WTC11 (cell line): ENCODE results near the gene SNX32. TPM values are rescaled to one million over a fixed set of nuclear protein-coding genes. Genes with fewer than 3 reads are reported as not detected.

ENCODE experiments used
- ATAC-seq: fragments of 200-7000 bp; cut with Tn5 transposase; 2 replicates; pipeline ENCODE4 v1.10.0; 2021; ENCODE audit warnings: mild to moderate bottlenecking, moderate library complexity
- CTCF ChIA-PET: fragments of 300-600 bp; sonication (Branson Sonifier 250); formaldehyde crosslinking; loops from one replicate; lab custom pipeline; 2021; ENCODE audit warnings: antibody characterized with exemption; lab: Charles Lee
- POLR2A ChIA-PET: fragments of 350-600 bp; sonication (Branson Sonifier 250); formaldehyde crosslinking; loops from one replicate; lab custom pipeline; 2021; ENCODE audit warnings: antibody characterized with exemption; lab: Charles Lee
- DNase-seq: peaks from one replicate; pipeline ENCODE4 v3.0.0; 2021; ENCODE audit warnings: low spot score
- H3K27ac Mint-ChIP-seq: 2 replicates; pipeline ENCODE4 v1.8.0; 2021; ENCODE audit warnings: mixed read lengths
- H3K27me3 Mint-ChIP-seq: 2 replicates; pipeline ENCODE4 v1.8.0; 2021; ENCODE audit warnings: low read depth, mild to moderate bottlenecking, moderate library complexity, mixed read lengths
- H3K36me3 Mint-ChIP-seq: 2 replicates; pipeline ENCODE4 v1.8.0; 2021; ENCODE audit warnings: mixed read lengths
- H3K4me1 Mint-ChIP-seq: 2 replicates; pipeline ENCODE4 v1.8.0; 2022; ENCODE audit warnings: mixed read lengths
- H3K4me3 Mint-ChIP-seq: 2 replicates; pipeline ENCODE4 v1.8.0; 2021; ENCODE audit warnings: mild to moderate bottlenecking, moderate library complexity, mixed read lengths
- H3K9me3 Mint-ChIP-seq: 2 replicates; pipeline ENCODE4 v1.8.0; 2021; ENCODE audit warnings: mixed read lengths
- EMX1 ChIP-seq: fragments of 250-450 bp; sonication (Bioruptor Pico); IDR thresholded peaks from 2 replicates; pipeline ENCODE4 v1.8.0; 2021; ENCODE audit warnings: mild to moderate bottlenecking
- FOXK1 ChIP-seq: sonication (generic); formaldehyde crosslinking; IDR thresholded peaks from 2 replicates; pipeline ENCODE4 v1.8.0; 2022; ENCODE audit warnings: mild to moderate bottlenecking, moderate library complexity, missing genetic modification reagents
- JUN ChIP-seq: sonication (generic); formaldehyde crosslinking; IDR thresholded peaks from 2 replicates; pipeline ENCODE4 v1.8.0; 2023; ENCODE audit warnings: mild to moderate bottlenecking, missing genetic modification reagents
- KAT7 ChIP-seq: sonication (generic); formaldehyde crosslinking; IDR thresholded peaks from 2 replicates; pipeline ENCODE4 v1.8.1; 2023; ENCODE audit warnings: missing genetic modification reagents, mild to moderate bottlenecking, borderline replicate concordance
- NR2C2 ChIP-seq: sonication (generic); formaldehyde crosslinking; IDR thresholded peaks from 2 replicates; pipeline ENCODE4 v1.8.0; 2022; ENCODE audit warnings: mild to moderate bottlenecking, missing genetic modification reagents
- SP1 ChIP-seq: sonication (generic); formaldehyde crosslinking; conservative IDR thresholded peaks from 2 replicates; pipeline ENCODE4 v1.8.1; 2022; ENCODE audit warnings: missing genetic modification reagents
- TP53 ChIP-seq: sonication (generic); formaldehyde crosslinking; IDR thresholded peaks from 2 replicates; pipeline ENCODE4 v1.8.1; 2023; ENCODE audit warnings: mild to moderate bottlenecking, missing genetic modification reagents
- ZNF317 ChIP-seq: sonication (generic); formaldehyde crosslinking; IDR thresholded peaks from 2 replicates; pipeline ENCODE4 v1.8.1; 2023; ENCODE audit warnings: low read depth, mild to moderate bottlenecking, moderate library complexity, missing genetic modification reagents, borderline replicate concordance
- ZNF423 ChIP-seq: fragments of 250-450 bp; sonication (Bioruptor Pico); IDR thresholded peaks from 2 replicates; pipeline ENCODE4 v2.1.2; 2022; ENCODE audit warnings: mild to moderate bottlenecking, moderate library complexity
- total RNA-seq: library from RNA; stranded (reverse); gene quantifications from 3 replicates; pipeline ENCODE4 v1.2.3, GENCODE V29; 2021
- TF ChIP-seq, protein P1 (sequence below): sonication (generic); formaldehyde crosslinking; IDR thresholded peaks from 2 replicates; pipeline ENCODE4 v1.8.1; 2023; ENCODE audit warnings: mild to moderate bottlenecking, missing genetic modification reagents, moderate library complexity
- TF ChIP-seq, protein P2 (sequence below): sonication (generic); formaldehyde crosslinking; IDR thresholded peaks from 2 replicates; pipeline ENCODE4 v1.8.1; 2022; ENCODE audit warnings: low read depth, mild to moderate bottlenecking, moderate library complexity, missing genetic modification reagents, borderline replicate concordance
- TF ChIP-seq, protein P3 (sequence below): fragments of 250-450 bp; sonication (Bioruptor Pico); IDR thresholded peaks from 2 replicates; pipeline ENCODE4 v1.9.0; 2021; ENCODE audit warnings: mild to moderate bottlenecking
- TF ChIP-seq, protein P4 (sequence below): sonication (generic); formaldehyde crosslinking; IDR thresholded peaks from 2 replicates; pipeline ENCODE4 v1.8.1; 2022; ENCODE audit warnings: mild to moderate bottlenecking, moderate library complexity, missing genetic modification reagents
- TF ChIP-seq, protein P5 (sequence below): sonication (generic); formaldehyde crosslinking; IDR thresholded peaks from 2 replicates; pipeline ENCODE4 v1.8.0; 2023; ENCODE audit warnings: mild to moderate bottlenecking, missing genetic modification reagents
- TF ChIP-seq, protein P6 (sequence below): sonication (generic); formaldehyde crosslinking; IDR thresholded peaks from 2 replicates; pipeline ENCODE4 v1.8.0; 2022; ENCODE audit warnings: mild to moderate bottlenecking, missing genetic modification reagents
- TF ChIP-seq, protein P7 (sequence below): sonication (generic); formaldehyde crosslinking; IDR thresholded peaks from 2 replicates; pipeline ENCODE4 v1.8.1; 2023; ENCODE audit warnings: mild to moderate bottlenecking, moderate library complexity, missing genetic modification reagents

The SNX32 gene
- total RNA-seq, 1 experiment from 2014 or later, result 2.9 TPM

DNA sequence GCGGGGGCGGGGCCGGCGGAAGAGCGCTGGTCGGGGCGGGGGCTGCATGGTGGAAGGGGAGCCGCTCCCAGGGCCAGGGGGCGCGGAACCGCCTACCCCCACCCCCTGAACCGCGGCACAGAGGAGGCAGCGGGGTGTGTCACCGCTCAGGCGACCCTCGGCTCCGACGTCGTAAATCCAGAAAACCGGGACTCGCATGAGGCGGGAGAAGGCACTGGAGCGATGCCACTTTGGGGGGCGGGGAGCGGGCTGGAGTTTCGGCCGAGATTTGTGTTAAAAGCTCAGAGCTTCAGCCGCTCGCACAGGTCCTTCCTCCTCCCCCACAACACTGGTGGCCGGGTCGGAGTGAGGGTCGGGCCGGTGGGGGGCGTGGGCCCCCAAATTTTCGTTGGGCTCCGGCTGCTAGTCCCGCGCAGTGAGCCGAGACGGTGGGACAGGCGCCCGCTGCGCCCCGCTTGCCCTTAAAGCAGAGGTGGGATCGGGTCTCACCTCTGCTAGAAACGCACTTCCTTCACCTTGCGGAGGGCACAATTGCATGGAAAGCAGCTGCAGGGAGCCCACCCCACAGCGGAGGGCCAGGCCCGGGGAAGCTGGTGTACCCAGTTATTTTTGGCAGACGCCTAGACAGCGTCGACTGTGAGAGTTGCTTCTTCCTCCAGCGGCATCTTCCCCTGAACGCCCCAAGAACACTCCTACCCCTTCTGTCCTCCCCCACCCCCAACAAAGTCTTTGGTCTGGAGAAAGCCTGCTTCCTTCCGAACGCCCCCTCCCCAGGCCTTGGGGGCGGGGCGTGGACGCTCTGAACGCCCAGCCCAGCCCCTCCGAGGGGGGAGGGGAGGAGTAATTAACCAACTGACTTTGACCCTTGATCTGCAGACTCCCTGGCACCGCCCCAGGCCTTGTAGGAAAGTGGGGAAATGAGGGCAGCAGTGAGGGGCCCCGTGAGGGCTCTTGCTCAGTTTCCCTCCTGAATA lies 45.8 kb upstream of the SNX32 start:
- H3K4me1 Mint-ChIP-seq, result peaks cover 53% of the 10 kb centered on the region
- peak overlapping the region; percentile 91 for H3K4me3 Mint-ChIP-seq
- peak; percentile 60 for TF ChIP-seq SP1 (CRISPR knock-in tag)
- TF ChIP-seq, protein P1, sequence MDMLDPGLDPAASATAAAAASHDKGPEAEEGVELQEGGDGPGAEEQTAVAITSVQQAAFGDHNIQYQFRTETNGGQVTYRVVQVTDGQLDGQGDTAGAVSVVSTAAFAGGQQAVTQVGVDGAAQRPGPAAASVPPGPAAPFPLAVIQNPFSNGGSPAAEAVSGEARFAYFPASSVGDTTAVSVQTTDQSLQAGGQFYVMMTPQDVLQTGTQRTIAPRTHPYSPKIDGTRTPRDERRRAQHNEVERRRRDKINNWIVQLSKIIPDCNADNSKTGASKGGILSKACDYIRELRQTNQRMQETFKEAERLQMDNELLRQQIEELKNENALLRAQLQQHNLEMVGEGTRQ (CRISPR knock-in tag), result peak; percentile 24; the same call in 1 of the 2 replicates
- no peak for TF ChIP-seq ZNF423 (CRISPR knock-in tag)
- TF ChIP-seq, protein P2, sequence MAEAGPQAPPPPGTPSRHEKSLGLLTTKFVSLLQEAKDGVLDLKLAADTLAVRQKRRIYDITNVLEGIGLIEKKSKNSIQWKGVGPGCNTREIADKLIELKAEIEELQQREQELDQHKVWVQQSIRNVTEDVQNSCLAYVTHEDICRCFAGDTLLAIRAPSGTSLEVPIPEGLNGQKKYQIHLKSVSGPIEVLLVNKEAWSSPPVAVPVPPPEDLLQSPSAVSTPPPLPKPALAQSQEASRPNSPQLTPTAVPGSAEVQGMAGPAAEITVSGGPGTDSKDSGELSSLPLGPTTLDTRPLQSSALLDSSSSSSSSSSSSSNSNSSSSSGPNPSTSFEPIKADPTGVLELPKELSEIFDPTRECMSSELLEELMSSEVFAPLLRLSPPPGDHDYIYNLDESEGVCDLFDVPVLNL (CRISPR knock-in tag), result no peak
- TF ChIP-seq ZNF317, result peak; percentile 68; the same call in 1 of the 2 replicates
- TF ChIP-seq, protein P3, sequence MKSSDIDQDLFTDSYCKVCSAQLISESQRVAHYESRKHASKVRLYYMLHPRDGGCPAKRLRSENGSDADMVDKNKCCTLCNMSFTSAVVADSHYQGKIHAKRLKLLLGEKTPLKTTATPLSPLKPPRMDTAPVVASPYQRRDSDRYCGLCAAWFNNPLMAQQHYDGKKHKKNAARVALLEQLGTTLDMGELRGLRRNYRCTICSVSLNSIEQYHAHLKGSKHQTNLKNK (CRISPR knock-in tag), result no peak
- TF ChIP-seq TP53, result no peak
- TF ChIP-seq, protein P4, sequence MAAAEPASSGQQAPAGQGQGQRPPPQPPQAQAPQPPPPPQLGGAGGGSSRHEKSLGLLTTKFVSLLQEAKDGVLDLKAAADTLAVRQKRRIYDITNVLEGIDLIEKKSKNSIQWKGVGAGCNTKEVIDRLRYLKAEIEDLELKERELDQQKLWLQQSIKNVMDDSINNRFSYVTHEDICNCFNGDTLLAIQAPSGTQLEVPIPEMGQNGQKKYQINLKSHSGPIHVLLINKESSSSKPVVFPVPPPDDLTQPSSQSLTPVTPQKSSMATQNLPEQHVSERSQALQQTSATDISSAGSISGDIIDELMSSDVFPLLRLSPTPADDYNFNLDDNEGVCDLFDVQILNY (CRISPR knock-in tag), result no peak
- TF ChIP-seq, protein P5, sequence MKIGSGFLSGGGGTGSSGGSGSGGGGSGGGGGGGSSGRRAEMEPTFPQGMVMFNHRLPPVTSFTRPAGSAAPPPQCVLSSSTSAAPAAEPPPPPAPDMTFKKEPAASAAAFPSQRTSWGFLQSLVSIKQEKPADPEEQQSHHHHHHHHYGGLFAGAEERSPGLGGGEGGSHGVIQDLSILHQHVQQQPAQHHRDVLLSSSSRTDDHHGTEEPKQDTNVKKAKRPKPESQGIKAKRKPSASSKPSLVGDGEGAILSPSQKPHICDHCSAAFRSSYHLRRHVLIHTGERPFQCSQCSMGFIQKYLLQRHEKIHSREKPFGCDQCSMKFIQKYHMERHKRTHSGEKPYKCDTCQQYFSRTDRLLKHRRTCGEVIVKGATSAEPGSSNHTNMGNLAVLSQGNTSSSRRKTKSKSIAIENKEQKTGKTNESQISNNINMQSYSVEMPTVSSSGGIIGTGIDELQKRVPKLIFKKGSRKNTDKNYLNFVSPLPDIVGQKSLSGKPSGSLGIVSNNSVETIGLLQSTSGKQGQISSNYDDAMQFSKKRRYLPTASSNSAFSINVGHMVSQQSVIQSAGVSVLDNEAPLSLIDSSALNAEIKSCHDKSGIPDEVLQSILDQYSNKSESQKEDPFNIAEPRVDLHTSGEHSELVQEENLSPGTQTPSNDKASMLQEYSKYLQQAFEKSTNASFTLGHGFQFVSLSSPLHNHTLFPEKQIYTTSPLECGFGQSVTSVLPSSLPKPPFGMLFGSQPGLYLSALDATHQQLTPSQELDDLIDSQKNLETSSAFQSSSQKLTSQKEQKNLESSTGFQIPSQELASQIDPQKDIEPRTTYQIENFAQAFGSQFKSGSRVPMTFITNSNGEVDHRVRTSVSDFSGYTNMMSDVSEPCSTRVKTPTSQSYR (CRISPR knock-in tag), result peak; percentile 73; the same call in 1 of the 2 replicates
- no peak for TF ChIP-seq KAT7 (CRISPR knock-in tag)
- TF ChIP-seq, protein P6, sequence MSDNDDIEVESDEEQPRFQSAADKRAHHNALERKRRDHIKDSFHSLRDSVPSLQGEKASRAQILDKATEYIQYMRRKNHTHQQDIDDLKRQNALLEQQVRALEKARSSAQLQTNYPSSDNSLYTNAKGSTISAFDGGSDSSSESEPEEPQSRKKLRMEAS (CRISPR knock-in tag), result no peak
- TF ChIP-seq, protein P7, sequence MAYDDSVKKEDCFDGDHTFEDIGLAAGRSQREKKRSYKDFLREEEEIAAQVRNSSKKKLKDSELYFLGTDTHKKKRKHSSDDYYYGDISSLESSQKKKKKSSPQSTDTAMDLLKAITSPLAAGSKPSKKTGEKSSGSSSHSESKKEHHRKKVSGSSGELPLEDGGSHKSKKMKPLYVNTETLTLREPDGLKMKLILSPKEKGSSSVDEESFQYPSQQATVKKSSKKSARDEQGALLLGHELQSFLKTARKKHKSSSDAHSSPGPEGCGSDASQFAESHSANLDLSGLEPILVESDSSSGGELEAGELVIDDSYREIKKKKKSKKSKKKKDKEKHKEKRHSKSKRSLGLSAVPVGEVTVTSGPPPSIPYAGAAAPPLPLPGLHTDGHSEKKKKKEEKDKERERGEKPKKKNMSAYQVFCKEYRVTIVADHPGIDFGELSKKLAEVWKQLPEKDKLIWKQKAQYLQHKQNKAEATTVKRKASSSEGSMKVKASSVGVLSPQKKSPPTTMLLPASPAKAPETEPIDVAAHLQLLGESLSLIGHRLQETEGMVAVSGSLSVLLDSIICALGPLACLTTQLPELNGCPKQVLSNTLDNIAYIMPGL (CRISPR knock-in tag), result 0 out of 2 replicates have a peak, but pooled peaks have one; percentile 4
- peak overlapping the region; percentile 98 for H3K27ac Mint-ChIP-seq
- peaks cover 52% of the 10 kb centered on the region for H3K27me3 Mint-ChIP-seq
- ChIA-PET POLR2A (interaction anchor here (1.8 to 2.1 kb wide), 2 partner anchors 8 to 72 kb away, joined by 6 read pairs; partner anchors contain the start of gene MUS81), CTCF (interaction anchor here (0.7 to 8.5 kb wide), 12 partner anchors 8 to 104 kb away, joined by 3 to 151 read pairs (median 4); partner anchors contain the start of genes AP5B1, FIBP, MUS81 and RNASEH2C)
- no peaks in the 10 kb centered on the region for H3K36me3 Mint-ChIP-seq
- H3K9me3 Mint-ChIP-seq, result no peaks in the 10 kb centered on the region
- DNase-seq, result peak; percentile 77
- peak; percentile 62 for ATAC-seq

DNA sequence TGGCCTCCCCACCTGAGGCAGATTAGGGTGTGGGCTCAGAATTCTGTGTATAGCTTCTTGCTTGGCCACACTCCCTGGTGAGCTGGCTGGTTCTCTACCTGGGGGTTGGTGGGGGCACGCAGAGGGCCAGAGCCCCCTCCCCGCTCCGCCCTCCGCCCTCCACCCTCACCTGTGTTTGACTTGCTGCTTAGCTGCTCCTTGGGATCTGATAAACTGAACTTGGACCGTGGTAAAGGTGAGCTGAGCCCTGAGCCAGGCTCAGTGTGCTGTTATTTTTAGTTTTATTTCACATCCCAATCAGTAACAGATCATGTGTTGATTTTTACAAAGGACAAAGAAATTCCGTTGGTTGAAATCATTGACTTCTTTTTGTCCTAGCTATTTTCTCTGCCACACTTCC lies 44.9 kb upstream of the SNX32 start:
- POLR2A ChIA-PET, result interaction anchor here (0.7 to 2.1 kb wide), 3 partner anchors 9 to 99 kb away, joined by 3 to 6 read pairs (median 4); no protein-coding TSS in a partner anchor
- no peaks in the 10 kb centered on the region for H3K36me3 Mint-ChIP-seq
- no peaks in the 10 kb centered on the region for H3K9me3 Mint-ChIP-seq
- H3K27ac Mint-ChIP-seq, result peak overlapping the region; percentile 65; the same call in 1 of the 2 replicates
- peak overlapping the region; percentile 91 for H3K4me3 Mint-ChIP-seq
- CTCF ChIA-PET, result interaction anchor here (1.2 to 8.5 kb wide), 9 partner anchors 9 to 96 kb away, joined by 4 to 151 read pairs (median 7); partner anchors contain the start of genes AP5B1, MUS81 and SNX32
- peaks cover 45% of the 10 kb centered on the region for H3K27me3 Mint-ChIP-seq
- ATAC-seq (no peak), DNase-seq (no peak)
- H3K4me1 Mint-ChIP-seq, result peaks cover 49% of the 10 kb centered on the region
- TF ChIP-seq ZNF317 (no peak), JUN (no peak), SP1 (CRISPR knock-in tag) (no peak), FOXK1 (no peak), NR2C2 (CRISPR knock-in tag) (no peak), EMX1 (CRISPR knock-in tag) (no peak)
- TF ChIP-seq, protein P7 (CRISPR knock-in tag), result no peak
